Naive thymus-derived CD4-positive, alpha-beta T cell (primary cell): ENCODE data around the gene NKAPD1. TPM values are rescaled to one million over a fixed set of nuclear protein-coding genes. Genes with fewer than 3 reads are reported as not detected.
A peak's percentile ranks its signal among the peaks of the same experiment; 100 is the strongest.

Experiments used
- ATAC-seq: fragments of 150-1000 bp; cut with Tn5 transposase; 2 replicates; pipeline ENCODE4 v1.10.0; 2021; ENCODE audit warnings: mild to moderate bottlenecking, moderate library complexity
- CTCF ChIA-PET: fragments of 350-600 bp; sonication (Branson Sonifier 250); formaldehyde crosslinking; loops from one replicate; lab custom pipeline; 2021; ENCODE audit warnings: antibody characterized with exemption; lab: Charles Lee
- POLR2A ChIA-PET: fragments of 350-600 bp; sonication (Branson Sonifier 250); formaldehyde crosslinking; loops from one replicate; lab custom pipeline; 2021; ENCODE audit warnings: antibody characterized with exemption, inconsistent platforms; lab: Charles Lee
- DNase-seq, 9 donors: peaks; one replicate each; pipeline versions ENCODE4 v3.0.0 to v3.0.0-alpha.2; 2020 to 2022; ENCODE audit warnings: mixed read lengths in 1 of 9
- H3K27ac ChIP-seq: one replicate; pipeline ENCODE4 v1.7.0; 2013; ENCODE audit warnings: mild to moderate bottlenecking, low read depth, low read length, moderate library complexity
- H3K27me3 ChIP-seq, 2 donors: one replicate each; pipeline ENCODE4 v1.7.0; 2013; ENCODE audit warnings: low read length in 2 of 2, mild to moderate bottlenecking in 2 of 2, moderate library complexity in 2 of 2; ENCODE audit not compliant: control insufficient read depth in 2 of 2, insufficient read depth in 2 of 2
- H3K36me3 ChIP-seq, 3 experiments: 1 replicate in 2 of 3; 2 replicates in 1 of 3; pipeline ENCODE4 v1.7.0; 2013; ENCODE audit warnings: low read length in 3 of 3, mild to moderate bottlenecking in 3 of 3, moderate library complexity in 1 of 3; ENCODE audit not compliant: insufficient read depth in 3 of 3, control insufficient read depth in 2 of 3
- H3K4me1 ChIP-seq, 2 donors: one replicate each; pipeline ENCODE4 v1.7.0; 2013; ENCODE audit warnings: low read length in 2 of 2, mild to moderate bottlenecking in 2 of 2, moderate library complexity in 1 of 2; ENCODE audit not compliant: control insufficient read depth in 2 of 2, insufficient read depth in 2 of 2
- H3K4me3 ChIP-seq: 2 replicates; pipeline ENCODE4 v1.7.0; 2013; ENCODE audit warnings: mild to moderate bottlenecking, low read length
- H3K9me3 ChIP-seq, 3 experiments: 1 replicate in 2 of 3; 2 replicates in 1 of 3; pipeline ENCODE4 v1.7.0; 2013; ENCODE audit warnings: low read length in 3 of 3; ENCODE audit not compliant: control insufficient read depth in 2 of 3
- H3K27ac Mint-ChIP-seq, 9 donors: one replicate each; pipeline ENCODE4 v1.8.0; 2020 to 2022; ENCODE audit warnings: mixed read lengths in 9 of 9, mild to moderate bottlenecking in 8 of 9, moderate library complexity in 5 of 9, inconsistent platforms in 2 of 9
- H3K27me3 Mint-ChIP-seq, 5 donors: one replicate each; pipeline ENCODE4 v1.8.0; 2021 to 2022; ENCODE audit warnings: mixed read lengths in 5 of 5, mild to moderate bottlenecking in 1 of 5
- H3K36me3 Mint-ChIP-seq, 5 donors: one replicate each; pipeline ENCODE4 v1.8.0; 2020 to 2022; ENCODE audit warnings: mixed read lengths in 5 of 5, mild to moderate bottlenecking in 3 of 5, inconsistent platforms in 1 of 5
- H3K4me1 Mint-ChIP-seq, 7 donors: one replicate each; pipeline ENCODE4 v1.8.0; 2020 to 2022; ENCODE audit warnings: mixed read lengths in 7 of 7, mild to moderate bottlenecking in 3 of 7, inconsistent platforms in 1 of 7
- H3K4me3 Mint-ChIP-seq, 10 donors: one replicate each; pipeline ENCODE4 v1.8.0; 2020 to 2022; ENCODE audit warnings: mild to moderate bottlenecking in 10 of 10, mixed read lengths in 10 of 10, moderate library complexity in 6 of 10, inconsistent platforms in 2 of 10
- H3K9me3 Mint-ChIP-seq, 11 donors: one replicate each; pipeline ENCODE4 v1.8.0; 2020 to 2022; ENCODE audit warnings: mixed read lengths in 11 of 11, mild to moderate bottlenecking in 4 of 11, inconsistent platforms in 1 of 11, moderate library complexity in 1 of 11
- intact Hi-C, 2 donors: fragments of 100-400 bp; cut with micrococcal nuclease; formaldehyde crosslinking; loops; one replicate each; pipeline ENCODE4 v1.15.1; 2023
- polyA plus RNA-seq, 2 donors: library from polyadenylated mRNA; unstranded; fragments of 300-500 nt; fragmentation: Illumina TruSeq; gene quantifications; one replicate each; pipeline ENCODE4 v1.2.3, GENCODE V29; 2021
- total RNA-seq, 6 experiments: library from RNA in 5 of 6; stranded (reverse) in 5 of 6; gene quantifications; 1 replicate in 5 of 6; 2 replicates in 1 of 6; pipeline ENCODE4 v1.2.3 and lab custom pipeline; 2021 to 2026

Gene NKAPD1
- total and polyA plus RNA-seq, 7 experiments from 2014 or later = 9.2 to 22.9 (median 14.1) TPM

DNA sequence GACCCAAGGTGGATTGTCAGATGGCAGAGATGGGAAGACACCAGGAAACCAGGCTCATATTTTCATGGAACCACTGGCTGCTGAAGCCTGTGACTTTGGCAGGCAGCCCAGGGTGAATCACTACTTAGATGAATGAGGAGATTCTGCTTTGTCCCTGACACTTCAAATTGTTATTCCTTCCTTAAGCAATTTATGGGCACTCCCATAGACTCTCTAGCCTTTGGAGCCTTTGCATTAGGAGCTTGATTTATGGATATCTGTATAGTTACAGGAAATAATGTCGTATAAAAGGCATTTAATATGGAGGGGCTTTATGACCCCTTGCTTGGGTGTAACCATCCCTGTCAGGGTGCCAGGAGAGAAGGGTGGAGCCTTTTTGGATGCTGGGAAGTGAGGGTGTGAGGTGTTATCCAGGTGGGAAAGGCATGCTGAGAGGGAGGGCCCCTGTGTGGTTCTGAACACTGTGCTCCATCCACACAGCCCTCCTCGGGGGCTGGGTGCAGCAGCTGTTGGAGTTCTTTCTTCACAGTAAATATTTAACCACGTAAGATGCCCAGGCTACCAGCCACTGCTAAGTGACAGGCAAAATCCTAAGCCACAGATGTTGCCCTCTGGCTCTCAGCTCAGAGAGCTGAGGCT is 54.5 kb downstream of the NKAPD1 start:
- H3K27me3 ChIP-seq = no peaks in the 10 kb centered on the region
- no peaks in the 10 kb centered on the region for H3K36me3 ChIP-seq
- ATAC-seq = no peak
- peaks cover 0 to 18% (median 8%) of the 10 kb centered on the region in 5 donors for H3K36me3 Mint-ChIP-seq
- no peak overlapping the region for H3K27ac Mint-ChIP-seq
- CTCF ChIA-PET = interaction anchor here (1.3 kb wide), 1 partner anchor 19 kb away, joined by 5 read pairs; no protein-coding TSS in a partner anchor
- intact Hi-C loops = no loop called here
- no peak overlapping the region for H3K4me3 ChIP-seq
- H3K4me3 Mint-ChIP-seq = no peak overlapping the region
- no peak overlapping the region for H3K27ac ChIP-seq
- no peaks in the 10 kb centered on the region for H3K9me3 Mint-ChIP-seq
- POLR2A ChIA-PET = no interaction called here
- peaks cover 0 to 9% (median 0%) of the 10 kb centered on the region in 7 donors for H3K4me1 Mint-ChIP-seq
- DNase-seq = no peak
- no peaks in the 10 kb centered on the region for H3K4me1 ChIP-seq
- no peaks in the 10 kb centered on the region for H3K9me3 ChIP-seq
- no peaks in the 10 kb centered on the region for H3K27me3 Mint-ChIP-seq

DNA sequence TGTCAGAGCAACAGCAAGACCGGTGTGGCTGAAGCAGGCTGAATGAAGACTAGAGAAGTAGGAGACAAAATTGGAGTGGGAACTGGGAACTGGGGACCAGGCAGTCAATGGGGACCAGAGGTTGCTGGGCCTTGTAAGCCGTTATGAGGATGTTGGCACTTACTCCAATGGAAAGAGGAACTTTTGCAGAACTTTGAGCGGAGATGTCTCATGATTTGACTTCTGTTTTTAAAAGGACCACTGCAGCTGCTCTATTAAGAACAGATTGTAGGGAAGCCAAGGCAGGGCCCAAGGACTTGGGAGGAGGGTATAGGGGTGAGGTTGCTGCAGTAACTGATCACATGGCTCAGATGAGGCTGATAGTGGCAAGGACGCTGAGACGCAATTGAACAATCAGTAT is 55.6 kb downstream of the NKAPD1 start:
- Mint-ChIP-seq H3K4me3 (no peak overlapping the region), H3K36me3 (peaks cover 0 to 21% (median 13%) of the 10 kb centered on the region in 5 donors), H3K27me3 (no peaks in the 10 kb centered on the region), H3K27ac (no peak overlapping the region), H3K4me1 (peaks cover 0 to 9% (median 0%) of the 10 kb centered on the region in 7 donors), H3K9me3 (no peaks in the 10 kb centered on the region)
- intact Hi-C loops = no loop called here
- no peak overlapping the region for H3K4me3 ChIP-seq
- ATAC-seq = peak; percentile 81
- no peaks in the 10 kb centered on the region for H3K27me3 ChIP-seq
- POLR2A ChIA-PET = no interaction called here
- no peaks in the 10 kb centered on the region for H3K9me3 ChIP-seq
- no peak overlapping the region for H3K27ac ChIP-seq
- no peaks in the 10 kb centered on the region for H3K36me3 ChIP-seq
- CTCF ChIA-PET = no interaction called here
- H3K4me1 ChIP-seq = no peaks in the 10 kb centered on the region
- DNase-seq = no peak

DNA sequence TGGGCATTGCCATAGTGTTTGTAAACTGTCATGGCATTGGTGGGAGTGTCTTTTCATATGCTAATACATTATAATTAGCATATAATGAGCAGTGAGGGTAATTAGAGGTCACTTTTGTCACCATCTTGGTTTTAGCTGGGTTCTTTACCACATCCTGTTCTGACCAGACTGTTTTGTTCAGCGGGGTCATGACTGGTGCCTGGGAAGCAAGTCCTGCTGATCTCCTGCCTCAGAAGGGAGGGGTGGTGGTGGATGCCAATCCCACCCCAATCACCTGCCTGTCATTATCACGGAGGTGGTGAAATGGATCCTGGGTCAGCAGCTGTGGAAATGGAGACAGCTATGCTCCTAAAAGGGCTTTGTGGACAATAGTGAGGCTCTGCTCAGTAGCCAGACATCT is 58.6 kb downstream of the NKAPD1 start:
- Histone ChIP-seq H3K27me3 (no peaks in the 10 kb centered on the region), H3K9me3 (no peaks in the 10 kb centered on the region), H3K4me3 (no peak overlapping the region), H3K4me1 (no peaks in the 10 kb centered on the region), H3K36me3 (no peaks in the 10 kb centered on the region), H3K27ac (no peak overlapping the region)
- no peaks in the 10 kb centered on the region for H3K9me3 Mint-ChIP-seq
- intact Hi-C loops = no loop called here
- peak; percentile 27 for ATAC-seq
- peaks cover 0 to 9% (median 0%) of the 10 kb centered on the region in 7 donors for H3K4me1 Mint-ChIP-seq
- no peak overlapping the region for H3K27ac Mint-ChIP-seq
- no peak for DNase-seq
- ChIA-PET CTCF (interaction anchor here (1.4 kb wide), 1 partner anchor 19 kb away, joined by 3 read pairs; no protein-coding TSS in a partner anchor), POLR2A (no interaction called here)
- no peaks in the 10 kb centered on the region for H3K27me3 Mint-ChIP-seq
- H3K36me3 Mint-ChIP-seq = peaks cover 0 to 20% (median 12%) of the 10 kb centered on the region in 5 donors
- no peak overlapping the region for H3K4me3 Mint-ChIP-seq

DNA sequence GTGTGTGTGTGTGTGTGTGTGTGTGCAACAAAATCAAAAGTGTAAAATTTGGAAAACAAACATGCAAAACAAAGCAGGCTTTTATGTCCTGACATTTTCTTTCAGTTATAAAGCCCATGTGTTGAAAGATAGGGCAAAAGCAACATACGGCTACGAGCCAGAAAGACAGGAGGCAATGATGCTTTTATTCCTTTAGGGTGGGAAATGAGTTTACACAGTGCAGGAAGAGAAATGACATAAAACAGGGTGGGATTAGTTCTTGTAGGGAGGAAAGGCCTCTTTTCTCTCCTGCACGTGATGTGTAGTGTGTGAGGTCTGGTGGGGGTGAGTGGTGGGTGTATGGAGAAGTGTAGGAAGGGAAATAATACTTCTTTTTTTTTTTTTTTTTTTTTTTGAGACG is 60.4 kb downstream of the NKAPD1 start:
- Mint-ChIP-seq H3K9me3 (no peaks in the 10 kb centered on the region), H3K27ac (peak overlapping the region in 1 of 9 donors; percentile 74), H3K4me3 (no peak overlapping the region), H3K4me1 (peaks cover 0 to 9% (median 0%) of the 10 kb centered on the region in 7 donors), H3K27me3 (no peaks in the 10 kb centered on the region), H3K36me3 (peaks cover 0 to 16% (median 10%) of the 10 kb centered on the region in 5 donors)
- Histone ChIP-seq H3K27ac (no peak overlapping the region), H3K4me1 (no peaks in the 10 kb centered on the region), H3K4me3 (no peak overlapping the region), H3K27me3 (no peaks in the 10 kb centered on the region), H3K9me3 (no peaks in the 10 kb centered on the region), H3K36me3 (no peaks in the 10 kb centered on the region)
- DNase-seq = no peak
- ATAC-seq = no peak
- intact Hi-C loops = no loop called here
- CTCF ChIA-PET = no interaction called here
- POLR2A ChIA-PET = no interaction called here

Other genes with a start within 250 kb of the NKAPD1 start
- 10 to 100 TPM; 16.4 to 30.2 (median 29.2) TPM for gene ALG9, start 202.7 kb upstream of the NKAPD1 start, total RNA-seq
- gene ALG9, start 202.7 kb upstream of the NKAPD1 start, polyA plus RNA-seq = 10 to 100 TPM; 14.1 to 20.3 TPM
- gene FDXACB1, start 195.1 kb upstream of the NKAPD1 start, total RNA-seq = 1 to 10 TPM; 2.7 to 6.0 (median 5.3) TPM
- 10 to 100 TPM in 1 of 2 donors, 1 to 10 TPM in 1; 6.9 to 11.3 TPM for gene FDXACB1, start 195.1 kb upstream of the NKAPD1 start, polyA plus RNA-seq
- 10 to 100 TPM; 13.7 to 24.9 (median 18.3) TPM for gene CFAP68, start 194.8 kb upstream of the NKAPD1 start, total RNA-seq
- 10 to 100 TPM; 34.5 to 39.4 TPM for gene CFAP68, start 194.8 kb upstream of the NKAPD1 start, polyA plus RNA-seq
- not detected for gene CRYAB, start 162.5 kb upstream of the NKAPD1 start, total RNA-seq
- gene CRYAB, start 162.5 kb upstream of the NKAPD1 start, polyA plus RNA-seq = not detected
- not detected for gene HSPB2, start 161.6 kb upstream of the NKAPD1 start, total RNA-seq
- not detected for gene HSPB2, start 161.6 kb upstream of the NKAPD1 start, polyA plus RNA-seq
- gene C11orf52, start 155.4 kb upstream of the NKAPD1 start, total RNA-seq = not detected
- gene C11orf52, start 155.4 kb upstream of the NKAPD1 start, polyA plus RNA-seq = under 1 TPM in 1 of 2 donors, not detected in 1; 0.26 TPM
- 10 to 100 TPM in 1 of 5 experiments, 1 to 10 TPM in 2, under 1 TPM in 2; 0.50 to 10.4 (median 1.3) TPM for gene DIXDC1, start 137.0 kb upstream of the NKAPD1 start, total RNA-seq
- gene DIXDC1, start 137.0 kb upstream of the NKAPD1 start, polyA plus RNA-seq = 1 to 10 TPM in 1 of 2 donors, under 1 TPM in 1; 0.76 to 2.0 TPM
- 10 to 100 TPM; 13.1 to 31.0 (median 17.8) TPM for gene DLAT, start 48.9 kb upstream of the NKAPD1 start, total RNA-seq
- gene DLAT, start 48.9 kb upstream of the NKAPD1 start, polyA plus RNA-seq = 10 to 100 TPM; 24.2 to 25.9 TPM
- gene PIH1D2, start 282 bp upstream of the NKAPD1 start, total RNA-seq = under 1 TPM in 4 of 5 experiments, not detected in 1; 0.32 to 0.57 (median 0.44) TPM
- not detected for gene PIH1D2, start 282 bp upstream of the NKAPD1 start, polyA plus RNA-seq
- gene TIMM8B, start 12.5 kb downstream of the NKAPD1 start, total RNA-seq = 10 to 100 TPM; 15.5 to 61.1 (median 24.3) TPM
- 10 to 100 TPM; 42.6 to 71.4 TPM for gene TIMM8B, start 12.5 kb downstream of the NKAPD1 start, polyA plus RNA-seq
- 10 to 100 TPM; 39.6 to 84.4 (median 65.8) TPM for gene SDHD, start 12.6 kb downstream of the NKAPD1 start, total RNA-seq
- 100 to 1,000 TPM; 188 to 211 TPM for gene SDHD, start 12.6 kb downstream of the NKAPD1 start, polyA plus RNA-seq
- 1 to 10 TPM in 1 of 5 experiments, under 1 TPM in 3, not detected in 1; 0.32 to 8.3 (median 0.72) TPM for gene IL18, start 89.8 kb downstream of the NKAPD1 start, total RNA-seq
- gene IL18, start 89.8 kb downstream of the NKAPD1 start, polyA plus RNA-seq = not detected
- gene TEX12, start 93.1 kb downstream of the NKAPD1 start, total RNA-seq = under 1 TPM in 3 of 5 experiments, not detected in 2; 0.46 to 0.86 (median 0.80) TPM
- gene TEX12, start 93.1 kb downstream of the NKAPD1 start, polyA plus RNA-seq = not detected
- 1 to 10 TPM; 1.5 to 3.8 (median 2.0) TPM for gene BCO2, start 101.2 kb downstream of the NKAPD1 start, total RNA-seq
- gene BCO2, start 101.2 kb downstream of the NKAPD1 start, polyA plus RNA-seq = under 1 TPM in 1 of 2 donors, not detected in 1; 0.12 TPM
- gene PTS, start 152.1 kb downstream of the NKAPD1 start, total RNA-seq = 10 to 100 TPM; 19.2 to 71.3 (median 24.0) TPM
- gene PTS, start 152.1 kb downstream of the NKAPD1 start, polyA plus RNA-seq = 1 to 10 TPM; 3.7 to 7.2 TPM
- gene PLET1, start 186.6 kb downstream of the NKAPD1 start, total RNA-seq = not detected
- not detected for gene PLET1, start 186.6 kb downstream of the NKAPD1 start, polyA plus RNA-seq